ENCODE data around the gene MRPL45.

GRCh38 chr17:38336838-38337237 is 39.9 kb downstream of the MRPL45 start:
- TF ChIP-seq CTCF (IDR thresholded peaks at IDR 0.05; ENCODE audit: low read depth, low read length, missing input control) (no peak), MAX (IDR thresholded peaks at IDR 0.05) (no peak), RAD21 (IDR thresholded peaks at IDR 0.05) (no peak), YY1 (IDR thresholded peaks at IDR 0.05) (no peak)

Measured in liver (tissue), 3 donors.